Measurements from ENCODE around the gene BMP2K.
A peak's percentile ranks its signal among the peaks of the same experiment; 100 is the strongest.

BMP2K gene

DNA sequence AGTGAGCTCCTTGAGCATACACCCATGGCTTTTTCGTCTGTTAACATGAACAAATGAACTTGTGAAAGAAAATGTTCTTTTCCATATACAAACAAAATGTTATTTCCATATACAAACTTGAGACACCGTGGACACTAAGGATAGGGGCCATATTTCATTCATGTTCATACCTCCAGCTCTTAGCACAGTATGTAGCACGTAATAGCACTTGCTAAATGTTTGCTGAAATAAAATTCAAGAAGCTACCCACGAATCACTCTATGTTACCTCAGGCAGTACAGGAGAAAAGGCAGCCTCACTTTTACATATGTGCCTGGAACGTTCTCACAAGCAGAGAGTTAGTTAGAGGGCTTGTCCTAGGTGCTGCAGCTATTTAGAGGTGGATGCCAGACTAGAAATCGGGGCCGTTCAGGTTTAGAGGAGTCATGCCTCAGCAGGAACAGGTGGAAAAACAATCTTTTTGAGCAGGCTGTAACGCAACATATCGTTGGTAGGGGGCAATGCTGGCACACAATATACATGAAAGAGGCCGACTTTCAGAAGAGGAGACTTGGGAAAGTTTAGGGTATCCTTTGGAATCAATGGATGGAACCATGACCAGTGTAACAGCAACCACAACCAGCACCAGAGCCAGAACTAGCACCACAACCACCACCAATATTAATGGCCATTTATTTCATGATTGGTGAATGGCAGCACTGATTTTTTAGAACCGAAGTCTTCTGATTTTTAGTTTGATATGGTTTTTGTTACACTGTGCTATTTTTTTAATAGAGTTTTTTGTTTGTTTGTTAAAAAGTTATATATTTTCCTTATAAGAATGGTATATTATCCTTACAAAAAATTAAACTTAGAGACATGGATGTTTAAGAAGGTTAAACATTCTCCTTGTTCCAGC is 177.9 kb downstream of the BMP2K start:
- TF ChIP-seq, protein P1, sequence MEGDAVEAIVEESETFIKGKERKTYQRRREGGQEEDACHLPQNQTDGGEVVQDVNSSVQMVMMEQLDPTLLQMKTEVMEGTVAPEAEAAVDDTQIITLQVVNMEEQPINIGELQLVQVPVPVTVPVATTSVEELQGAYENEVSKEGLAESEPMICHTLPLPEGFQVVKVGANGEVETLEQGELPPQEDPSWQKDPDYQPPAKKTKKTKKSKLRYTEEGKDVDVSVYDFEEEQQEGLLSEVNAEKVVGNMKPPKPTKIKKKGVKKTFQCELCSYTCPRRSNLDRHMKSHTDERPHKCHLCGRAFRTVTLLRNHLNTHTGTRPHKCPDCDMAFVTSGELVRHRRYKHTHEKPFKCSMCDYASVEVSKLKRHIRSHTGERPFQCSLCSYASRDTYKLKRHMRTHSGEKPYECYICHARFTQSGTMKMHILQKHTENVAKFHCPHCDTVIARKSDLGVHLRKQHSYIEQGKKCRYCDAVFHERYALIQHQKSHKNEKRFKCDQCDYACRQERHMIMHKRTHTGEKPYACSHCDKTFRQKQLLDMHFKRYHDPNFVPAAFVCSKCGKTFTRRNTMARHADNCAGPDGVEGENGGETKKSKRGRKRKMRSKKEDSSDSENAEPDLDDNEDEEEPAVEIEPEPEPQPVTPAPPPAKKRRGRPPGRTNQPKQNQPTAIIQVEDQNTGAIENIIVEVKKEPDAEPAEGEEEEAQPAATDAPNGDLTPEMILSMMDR (conservative IDR thresholded peaks at IDR 0.05): peak; percentile 80

DNA sequence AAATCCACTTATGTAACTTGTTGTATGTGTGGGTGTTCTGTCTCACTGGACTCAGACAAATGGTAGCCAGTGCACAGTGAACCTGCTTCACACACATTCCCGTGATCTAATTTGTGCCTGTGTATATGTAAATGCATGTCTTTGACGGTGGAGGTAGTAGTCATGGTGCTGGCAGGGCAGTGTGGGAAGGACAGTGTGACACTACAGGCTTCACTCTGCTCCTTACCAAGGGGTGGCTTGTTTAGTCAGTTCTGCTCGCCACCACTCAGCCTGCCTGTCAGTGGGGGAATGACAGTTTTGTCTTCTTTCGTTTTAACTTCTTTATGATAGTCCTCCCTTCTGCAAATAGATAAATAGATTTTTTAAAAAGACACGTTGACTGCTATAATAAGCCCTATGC is 180.8 kb downstream of the BMP2K start:
- TF ChIP-seq, protein P1 (conservative IDR thresholded peaks at IDR 0.05): no peak

More for the DNA sequence above, 177.9 kb downstream of the BMP2K start:
- H3K27ac ChIP-seq: no peak overlapping the region

DNA sequence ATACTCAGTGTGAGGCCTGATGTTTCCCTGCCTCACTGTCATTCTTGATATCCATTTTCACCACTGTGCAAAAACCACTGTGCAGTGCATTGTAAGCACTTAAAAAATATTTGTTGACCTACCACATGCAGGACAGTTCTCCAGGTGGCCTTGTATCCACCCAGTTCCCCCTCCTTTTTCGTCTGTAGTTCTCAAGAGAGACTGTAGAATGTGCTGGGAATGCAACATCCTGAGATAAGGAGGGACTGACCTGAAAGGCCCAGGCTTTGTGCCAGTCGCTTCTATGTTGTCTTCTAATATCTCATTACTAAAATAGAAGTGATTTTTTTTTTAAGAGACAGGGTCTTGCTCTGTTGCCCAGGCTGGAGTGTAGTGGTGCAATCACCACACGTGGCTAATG is 184.8 kb downstream of the BMP2K start:
- TF ChIP-seq, protein P1 (conservative IDR thresholded peaks at IDR 0.05): no peak

More for the DNA sequence above, 180.8 kb downstream of the BMP2K start:
- H3K27ac ChIP-seq: no peak overlapping the region

More for the DNA sequence above, 184.8 kb downstream of the BMP2K start:
- no peak overlapping the region for H3K27ac ChIP-seq

Data from VCaP (cell line).